Measurements from ENCODE around the gene FBN1.

- TF ChIP-seq, protein P1, sequence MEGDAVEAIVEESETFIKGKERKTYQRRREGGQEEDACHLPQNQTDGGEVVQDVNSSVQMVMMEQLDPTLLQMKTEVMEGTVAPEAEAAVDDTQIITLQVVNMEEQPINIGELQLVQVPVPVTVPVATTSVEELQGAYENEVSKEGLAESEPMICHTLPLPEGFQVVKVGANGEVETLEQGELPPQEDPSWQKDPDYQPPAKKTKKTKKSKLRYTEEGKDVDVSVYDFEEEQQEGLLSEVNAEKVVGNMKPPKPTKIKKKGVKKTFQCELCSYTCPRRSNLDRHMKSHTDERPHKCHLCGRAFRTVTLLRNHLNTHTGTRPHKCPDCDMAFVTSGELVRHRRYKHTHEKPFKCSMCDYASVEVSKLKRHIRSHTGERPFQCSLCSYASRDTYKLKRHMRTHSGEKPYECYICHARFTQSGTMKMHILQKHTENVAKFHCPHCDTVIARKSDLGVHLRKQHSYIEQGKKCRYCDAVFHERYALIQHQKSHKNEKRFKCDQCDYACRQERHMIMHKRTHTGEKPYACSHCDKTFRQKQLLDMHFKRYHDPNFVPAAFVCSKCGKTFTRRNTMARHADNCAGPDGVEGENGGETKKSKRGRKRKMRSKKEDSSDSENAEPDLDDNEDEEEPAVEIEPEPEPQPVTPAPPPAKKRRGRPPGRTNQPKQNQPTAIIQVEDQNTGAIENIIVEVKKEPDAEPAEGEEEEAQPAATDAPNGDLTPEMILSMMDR (IDR thresholded peaks at IDR 0.05), result no peak
- TF ChIP-seq POLR2A (IDR thresholded peaks at IDR 0.05) (no peak), EP300 (IDR thresholded peaks at IDR 0.05) (no peak), POLR2AphosphoS5 (IDR thresholded peaks at IDR 0.05) (no peak)
Observed at GRCh38 chr15:48528921-48529320, 116.6 kb downstream of the FBN1 start.

All from upper lobe of left lung (tissue), 4 donors.